ENCODE results near the gene TMEM86A. TPM values are rescaled to one million over a fixed set of nuclear protein-coding genes. Genes with fewer than 3 reads are reported as not detected.

TMEM86A gene
- total and polyA plus RNA-seq, 2 donors (not counting 3 experiments of a cell fraction or from before 2014, with no cell fraction given): 2.1 to 2.6 TPM

DNA sequence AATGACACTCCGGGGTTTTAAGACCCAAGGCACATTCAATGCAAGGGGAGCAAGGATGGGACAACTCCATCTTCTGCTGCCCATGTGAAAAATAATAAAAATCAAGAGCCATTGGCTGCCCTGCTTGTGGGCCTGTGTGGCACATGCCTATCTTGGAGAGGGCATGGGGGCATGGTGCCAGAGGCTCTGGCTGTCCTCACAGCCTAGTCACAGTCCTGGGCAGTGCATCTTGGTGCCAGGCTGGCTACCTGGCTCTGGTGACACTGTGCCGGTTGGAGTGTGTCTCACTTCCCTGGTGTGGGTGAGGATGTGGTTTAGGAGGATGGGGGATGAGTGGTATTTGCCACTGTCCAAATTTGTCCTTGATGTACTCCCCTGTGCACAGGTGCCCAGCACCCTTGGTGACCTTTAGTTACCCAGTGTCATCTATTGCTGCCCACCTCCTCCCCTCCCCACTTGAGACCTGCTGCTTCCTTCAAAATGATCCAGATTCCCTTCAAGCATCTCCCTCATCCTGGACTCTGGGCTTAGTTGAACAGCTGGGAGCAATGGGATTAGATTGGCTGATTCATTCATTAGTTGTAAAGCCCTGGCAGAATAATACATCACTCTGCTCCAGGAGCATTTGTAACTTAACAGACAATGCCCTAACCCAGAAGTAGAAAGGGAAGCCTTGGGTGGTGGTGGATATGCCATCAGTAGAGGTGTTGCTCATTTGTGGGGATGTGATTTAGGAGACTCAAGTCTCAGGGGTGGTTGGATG lies 4.6 kb downstream of the TMEM86A start:
- H3K36me3 ChIP-seq (ENCODE audit: control insufficient read depth in 2 of 2, extremely low read depth in 1 of 2, insufficient read depth in 2 of 2, low read length in 2 of 2): peaks cover 0 to 2% of the 10 kb centered on the region in 2 experiments
- BruUV-seq (replicated peaks): no TSS peak
- ChIA-PET CTCF (interaction anchor here (3.5 kb wide), 1 partner anchor 18 kb away, joined by 20 read pairs; no protein-coding TSS in a partner anchor), POLR2A (no interaction called here)
- no peak overlapping the region for H3K27ac ChIP-seq (ENCODE audit: insufficient read depth, low read depth, low read length)
- H3K9ac ChIP-seq (replicated peaks; ENCODE audit: extremely low read depth, insufficient read depth, low read length): no peak overlapping the region
- H3K27me3 ChIP-seq (ENCODE audit: control insufficient read depth in 2 of 2, insufficient read depth in 2 of 2, low read length in 2 of 2): peaks cover 16 to 21% of the 10 kb centered on the region in 2 experiments
- H4K20me1 ChIP-seq (replicated peaks; ENCODE audit: control insufficient read depth, extremely low read depth, insufficient read depth, low read length): no peaks in the 10 kb centered on the region
- peaks cover 12% of the 10 kb centered on the region for H3K4me1 ChIP-seq (ENCODE audit: control insufficient read depth, extremely low read depth, insufficient read depth, low read length)
- no peak for FAIRE-seq
- no peaks in the 10 kb centered on the region for H3K79me2 ChIP-seq (ENCODE audit: control insufficient read depth, insufficient read depth, low read length)
- H3K9me3 ChIP-seq (replicated peaks; ENCODE audit: control insufficient read depth, insufficient read depth, low read length): no peaks in the 10 kb centered on the region
- H2AFZ ChIP-seq (ENCODE audit: low read depth, low read length): no peak overlapping the region
- no peak overlapping the region for H3K4me3 ChIP-seq (replicated peaks in 1 of 3; ENCODE audit: insufficient read depth in 1 of 3, low read depth in 1 of 3, low read length in 3 of 3)
- intact Hi-C loops (cut with micrococcal nuclease): no loop called here
- dilution Hi-C loops (cut with MboI; ENCODE audit: extremely low pct_ligation_motif_present, low sequenced_read_pairs): no loop called here
- no peak overlapping the region for H3K4me2 ChIP-seq (ENCODE audit: insufficient read depth, low read length)
- TF ChIP-seq JUN (IDR thresholded peaks at IDR 0.05; ENCODE audit: borderline replicate concordance, insufficient read depth, insufficient read length, low read depth) (no peak), FOS (IDR thresholded peaks at IDR 0.05; ENCODE audit: borderline replicate concordance, insufficient read depth, low read length) (no peak), POLR2AphosphoS5 (IDR thresholded peaks at IDR 0.05; ENCODE audit: insufficient read depth, low read depth, low read length) (no peak), MYC (IDR thresholded peaks at IDR 0.05; ENCODE audit: low read depth, low read length) (no peak), MAX (IDR thresholded peaks at IDR 0.05; ENCODE audit: insufficient read depth, insufficient read length) (no peak), POLR2A (IDR thresholded peaks at IDR 0.05; ENCODE audit: low read depth, low read length) (no peak), EZH2 (IDR thresholded peaks at IDR 0.05; ENCODE audit: borderline replicate concordance, low read depth, low read length, severe bottlenecking) (no peak), GATA2 (IDR thresholded peaks at IDR 0.05; ENCODE audit: insufficient read depth, insufficient read length, low read depth, low read length) (no peak)
- TF ChIP-seq, protein P1, sequence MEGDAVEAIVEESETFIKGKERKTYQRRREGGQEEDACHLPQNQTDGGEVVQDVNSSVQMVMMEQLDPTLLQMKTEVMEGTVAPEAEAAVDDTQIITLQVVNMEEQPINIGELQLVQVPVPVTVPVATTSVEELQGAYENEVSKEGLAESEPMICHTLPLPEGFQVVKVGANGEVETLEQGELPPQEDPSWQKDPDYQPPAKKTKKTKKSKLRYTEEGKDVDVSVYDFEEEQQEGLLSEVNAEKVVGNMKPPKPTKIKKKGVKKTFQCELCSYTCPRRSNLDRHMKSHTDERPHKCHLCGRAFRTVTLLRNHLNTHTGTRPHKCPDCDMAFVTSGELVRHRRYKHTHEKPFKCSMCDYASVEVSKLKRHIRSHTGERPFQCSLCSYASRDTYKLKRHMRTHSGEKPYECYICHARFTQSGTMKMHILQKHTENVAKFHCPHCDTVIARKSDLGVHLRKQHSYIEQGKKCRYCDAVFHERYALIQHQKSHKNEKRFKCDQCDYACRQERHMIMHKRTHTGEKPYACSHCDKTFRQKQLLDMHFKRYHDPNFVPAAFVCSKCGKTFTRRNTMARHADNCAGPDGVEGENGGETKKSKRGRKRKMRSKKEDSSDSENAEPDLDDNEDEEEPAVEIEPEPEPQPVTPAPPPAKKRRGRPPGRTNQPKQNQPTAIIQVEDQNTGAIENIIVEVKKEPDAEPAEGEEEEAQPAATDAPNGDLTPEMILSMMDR (IDR thresholded peaks at IDR 0.05; ENCODE audit: extremely low read depth in 1 of 2, insufficient read depth in 1 of 2, low read depth in 1 of 2, low read length in 2 of 2): no peak
- H3K9me1 ChIP-seq (replicated peaks; ENCODE audit: control insufficient read depth, extremely low read depth, insufficient read depth, low read length): no peaks in the 10 kb centered on the region
- no peak for DNase-seq (ENCODE audit: low read depth, low spot score)

Data from endothelial cell of umbilical vein (primary cell).